Type B pancreatic cell (in vitro differentiated cells): ENCODE results near the gene SIGLEC7. TPM values are rescaled to one million over a fixed set of nuclear protein-coding genes. Genes with fewer than 3 reads are reported as not detected.
"Not testable (repeated sequence)": the region's sequence is repeated elsewhere in the genome, so short reads cannot be mapped to it uniquely, and the experiment has no call there.

Experiments
- DNase-seq: peaks from one replicate; pipeline ENCODE4 v3.0.0; 2021; ENCODE audit warnings: mixed read lengths; ENCODE audit not compliant: unreplicated experiment; ENCODE audit errors: extremely low spot score
- H3K27ac Mint-ChIP-seq: 2 replicates; pipeline ENCODE4 v1.8.0; 2021; ENCODE audit warnings: mild to moderate bottlenecking, mixed read lengths
- H3K27me3 Mint-ChIP-seq: 2 replicates; pipeline ENCODE4 v1.8.0; 2021; ENCODE audit warnings: mixed read lengths
- H3K36me3 Mint-ChIP-seq: 2 replicates; pipeline ENCODE4 v1.8.0; 2021; ENCODE audit warnings: mixed read lengths
- H3K4me1 Mint-ChIP-seq: one replicate; pipeline ENCODE4 v1.8.0; 2021; ENCODE audit warnings: mixed read lengths; ENCODE audit not compliant: unreplicated experiment
- H3K4me3 Mint-ChIP-seq: 2 replicates; pipeline ENCODE4 v1.8.0; 2021; ENCODE audit warnings: mild to moderate bottlenecking, mixed read lengths
- H3K9me3 Mint-ChIP-seq: 2 replicates; pipeline ENCODE4 v1.8.0; 2021; ENCODE audit warnings: mixed read lengths
- total RNA-seq: library from RNA; stranded (reverse); gene quantifications from 2 replicates; pipeline ENCODE4 v1.2.1, GENCODE V29; 2021; ENCODE audit warnings: low replicate concordance
- TF ChIP-seq, protein P1 (sequence below): fragments of 200-600 bp; sonication (generic); conservative IDR thresholded peaks from 2 replicates; pipeline ENCODE4 v1.5.0; 2021; ENCODE audit warnings: antibody characterized with exemption, mild to moderate bottlenecking

The SIGLEC7 gene
- total RNA-seq, 1 donor from 2014 or later = not detected

DNA sequence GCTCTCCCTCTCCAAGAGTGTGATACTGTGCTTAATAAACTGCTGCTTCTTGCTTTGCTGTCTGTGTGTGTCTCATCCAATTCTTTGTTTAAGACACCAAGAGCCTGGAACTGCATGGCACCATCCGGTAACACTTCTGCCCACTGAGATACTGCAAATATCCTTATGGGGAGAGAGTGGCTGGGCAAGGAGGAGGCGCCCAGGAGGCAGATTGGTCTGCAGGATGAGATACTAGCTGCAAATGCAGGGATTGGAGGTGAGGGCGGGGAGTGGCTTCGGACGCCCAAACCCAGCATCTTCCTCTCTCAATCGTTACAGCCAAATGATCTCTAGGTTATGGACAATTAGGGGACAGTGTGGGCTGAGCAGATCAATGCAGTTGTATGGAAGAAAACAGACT, 1.7 kb upstream of the SIGLEC7 start:
- peaks cover under 1% of the 10 kb centered on the region for H3K9me3 Mint-ChIP-seq
- no peak for DNase-seq
- no peak overlapping the region for H3K27ac Mint-ChIP-seq
- H3K36me3 Mint-ChIP-seq = no peaks in the 10 kb centered on the region
- H3K27me3 Mint-ChIP-seq = peaks cover 45% of the 10 kb centered on the region
- no peak overlapping the region for H3K4me3 Mint-ChIP-seq
- TF ChIP-seq, protein P1, sequence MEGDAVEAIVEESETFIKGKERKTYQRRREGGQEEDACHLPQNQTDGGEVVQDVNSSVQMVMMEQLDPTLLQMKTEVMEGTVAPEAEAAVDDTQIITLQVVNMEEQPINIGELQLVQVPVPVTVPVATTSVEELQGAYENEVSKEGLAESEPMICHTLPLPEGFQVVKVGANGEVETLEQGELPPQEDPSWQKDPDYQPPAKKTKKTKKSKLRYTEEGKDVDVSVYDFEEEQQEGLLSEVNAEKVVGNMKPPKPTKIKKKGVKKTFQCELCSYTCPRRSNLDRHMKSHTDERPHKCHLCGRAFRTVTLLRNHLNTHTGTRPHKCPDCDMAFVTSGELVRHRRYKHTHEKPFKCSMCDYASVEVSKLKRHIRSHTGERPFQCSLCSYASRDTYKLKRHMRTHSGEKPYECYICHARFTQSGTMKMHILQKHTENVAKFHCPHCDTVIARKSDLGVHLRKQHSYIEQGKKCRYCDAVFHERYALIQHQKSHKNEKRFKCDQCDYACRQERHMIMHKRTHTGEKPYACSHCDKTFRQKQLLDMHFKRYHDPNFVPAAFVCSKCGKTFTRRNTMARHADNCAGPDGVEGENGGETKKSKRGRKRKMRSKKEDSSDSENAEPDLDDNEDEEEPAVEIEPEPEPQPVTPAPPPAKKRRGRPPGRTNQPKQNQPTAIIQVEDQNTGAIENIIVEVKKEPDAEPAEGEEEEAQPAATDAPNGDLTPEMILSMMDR = no peak
- H3K4me1 Mint-ChIP-seq = no peaks in the 10 kb centered on the region

DNA sequence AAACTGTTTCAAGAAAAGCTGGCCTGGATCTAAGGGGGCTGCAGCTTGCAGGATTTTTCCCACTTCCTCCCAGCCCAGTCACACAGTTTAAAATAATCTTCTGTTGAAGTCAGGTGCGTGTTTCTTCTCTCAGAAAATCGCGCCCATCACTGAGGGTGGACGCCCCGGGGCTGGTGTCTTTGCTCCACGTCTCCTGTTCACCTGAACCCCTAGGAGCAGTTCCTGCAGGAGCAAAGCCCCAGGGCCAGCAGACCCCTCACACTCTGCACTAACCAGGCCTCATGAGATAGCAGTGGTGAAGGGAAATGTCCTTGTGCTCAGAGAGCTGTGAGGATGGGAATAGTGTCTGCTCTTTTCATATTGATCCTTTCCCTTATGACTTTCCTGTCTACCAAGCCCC, 920 bp upstream of the SIGLEC7 start:
- Mint-ChIP-seq H3K4me3 (no peak overlapping the region), H3K36me3 (no peaks in the 10 kb centered on the region), H3K4me1 (no peaks in the 10 kb centered on the region), H3K27ac (no peak overlapping the region), H3K27me3 (peaks cover 41% of the 10 kb centered on the region), H3K9me3 (no peaks in the 10 kb centered on the region)
- TF ChIP-seq, protein P1 = no peak
- DNase-seq = no peak

DNA sequence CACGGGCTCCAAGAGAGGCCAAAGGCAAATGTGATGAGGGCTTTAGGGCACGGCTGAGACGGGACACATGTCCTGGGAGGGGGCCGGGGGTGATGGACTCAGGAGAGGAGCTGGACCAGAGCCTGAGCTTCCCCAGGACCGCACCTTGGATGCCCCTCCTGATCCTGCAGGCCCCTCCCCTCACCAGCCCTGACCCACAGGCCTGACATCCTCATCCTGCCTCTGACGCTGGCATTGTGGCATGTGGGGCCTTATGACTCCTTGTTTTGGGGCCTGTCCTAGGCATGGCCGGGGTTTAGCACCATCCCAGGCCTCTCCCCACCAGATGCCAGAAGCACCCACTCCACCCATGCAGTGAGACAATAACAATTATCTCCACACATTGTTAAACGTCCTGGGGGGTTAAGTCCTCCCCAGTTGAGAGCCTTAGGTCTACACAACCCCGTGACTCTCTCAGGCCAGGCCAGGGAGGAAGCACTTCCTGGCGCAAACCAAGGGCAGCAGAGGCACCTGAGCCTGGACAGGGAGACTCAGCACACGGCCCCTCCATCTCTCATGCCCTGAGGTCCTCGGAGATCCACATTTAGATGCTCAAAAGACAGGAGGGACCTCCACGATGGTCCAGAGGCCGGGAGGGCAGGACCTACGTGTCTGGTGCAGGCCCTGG, 841 bp downstream of the SIGLEC7 start:
- DNase-seq, H3K4me3 Mint-ChIP-seq, H3K9me3 Mint-ChIP-seq, H3K4me1 Mint-ChIP-seq, H3K27ac Mint-ChIP-seq, H3K36me3 Mint-ChIP-seq: not testable (repeated sequence)
- peaks cover 35% of the 10 kb centered on the region for H3K27me3 Mint-ChIP-seq

DNA sequence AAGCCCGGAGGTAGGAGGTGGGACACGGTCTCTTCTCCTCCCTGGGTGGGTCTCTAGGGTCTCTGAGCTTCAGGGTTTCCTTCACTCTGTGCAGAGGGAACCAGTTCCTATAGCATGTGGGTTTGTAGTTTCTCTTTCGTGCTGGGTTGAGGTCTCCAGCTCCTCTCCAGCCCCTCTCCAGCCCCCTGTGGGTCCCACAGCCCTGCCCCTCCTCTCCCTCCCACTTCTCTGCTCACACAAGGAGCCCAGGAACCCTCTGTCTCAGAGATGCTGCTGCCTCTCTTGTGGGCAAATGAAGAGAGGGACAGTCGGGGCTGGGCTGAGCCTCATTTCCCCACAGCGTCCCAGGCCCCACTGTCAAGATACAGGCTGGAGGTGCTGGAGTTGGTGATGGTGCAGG, 1.4 kb downstream of the SIGLEC7 start:
- DNase-seq = no peak
- no peaks in the 10 kb centered on the region for H3K4me1 Mint-ChIP-seq
- H3K36me3 Mint-ChIP-seq = no peaks in the 10 kb centered on the region
- no peak overlapping the region for H3K4me3 Mint-ChIP-seq
- TF ChIP-seq, protein P1 = no peak
- peaks cover 35% of the 10 kb centered on the region for H3K27me3 Mint-ChIP-seq
- no peaks in the 10 kb centered on the region for H3K9me3 Mint-ChIP-seq
- no peak overlapping the region for H3K27ac Mint-ChIP-seq

DNA sequence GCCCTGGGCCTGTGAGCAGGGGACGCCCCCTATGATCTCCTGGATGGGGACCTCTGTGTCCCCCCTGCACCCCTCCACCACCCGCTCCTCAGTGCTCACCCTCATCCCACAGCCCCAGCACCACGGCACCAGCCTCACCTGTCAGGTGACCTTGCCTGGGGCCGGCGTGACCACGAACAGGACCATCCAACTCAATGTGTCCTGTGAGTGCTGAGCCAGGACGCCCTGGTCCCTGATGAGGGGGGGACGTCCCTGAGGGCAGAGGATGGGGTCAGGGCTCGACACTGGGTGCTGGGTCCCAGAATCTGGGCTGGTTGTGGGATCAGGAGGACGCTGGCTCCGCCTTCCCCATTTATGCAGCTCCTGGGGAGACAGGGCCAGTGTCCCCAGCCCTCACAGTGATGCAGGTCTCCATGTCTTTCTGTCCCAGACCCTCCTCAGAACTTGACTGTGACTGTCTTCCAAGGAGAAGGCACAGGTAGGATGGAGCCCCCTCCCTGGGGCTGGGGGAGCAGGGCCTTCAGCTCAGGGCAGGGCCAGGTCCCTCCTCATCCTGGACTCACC, 2.5 kb downstream of the SIGLEC7 start:
- no peaks in the 10 kb centered on the region for H3K4me1 Mint-ChIP-seq
- no peak overlapping the region for H3K27ac Mint-ChIP-seq
- no peaks in the 10 kb centered on the region for H3K9me3 Mint-ChIP-seq
- TF ChIP-seq, protein P1 = no peak
- peaks cover 26% of the 10 kb centered on the region for H3K27me3 Mint-ChIP-seq
- H3K4me3 Mint-ChIP-seq = no peak overlapping the region
- no peak for DNase-seq
- H3K36me3 Mint-ChIP-seq = no peaks in the 10 kb centered on the region

DNA sequence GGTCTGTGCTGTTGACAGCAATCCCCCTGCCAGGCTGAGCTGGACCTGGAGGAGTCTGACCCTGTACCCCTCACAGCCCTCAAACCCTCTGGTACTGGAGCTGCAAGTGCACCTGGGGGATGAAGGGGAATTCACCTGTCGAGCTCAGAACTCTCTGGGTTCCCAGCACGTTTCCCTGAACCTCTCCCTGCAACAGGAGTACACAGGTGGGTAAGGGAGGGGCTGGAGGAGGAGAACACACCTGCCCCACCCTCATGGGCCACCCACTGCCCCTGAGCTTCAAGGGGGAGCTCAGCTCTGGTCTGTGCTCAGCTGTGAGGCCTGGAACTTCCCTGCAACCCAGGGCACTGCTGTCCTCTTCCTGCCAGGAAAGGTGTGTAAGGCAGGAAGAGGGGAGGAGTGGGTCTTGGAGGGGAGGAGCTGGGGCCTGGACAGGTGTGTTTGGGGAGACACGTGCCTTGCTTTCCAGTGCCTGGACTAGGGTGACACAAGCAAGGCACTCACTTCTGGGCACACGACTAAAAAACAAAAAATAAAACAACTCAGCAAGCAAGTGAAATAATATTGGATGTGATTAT, 3.9 kb downstream of the SIGLEC7 start:
- Mint-ChIP-seq H3K27ac (no peak overlapping the region), H3K27me3 (peaks cover 23% of the 10 kb centered on the region), H3K4me1 (no peaks in the 10 kb centered on the region), H3K4me3 (no peak overlapping the region), H3K9me3 (no peaks in the 10 kb centered on the region), H3K36me3 (no peaks in the 10 kb centered on the region)
- DNase-seq = no peak
- TF ChIP-seq, protein P1 = no peak
